Activated T-helper 1 cell treated with Interleukin-2 at 50 U/mL for 16 hours (primary cell): ENCODE measurements around the gene TP53I13.
A peak's percentile ranks its signal among the peaks of the same experiment; 100 is the strongest.

Experiments used
- DNase-seq: peaks from one replicate; pipeline ENCODE4 v3.0.0-alpha.2; 2020; ENCODE audit warnings: low read depth

Gene TP53I13

GRCh38 chr17:29567304-29567553, 1.3 kb upstream of the TP53I13 start:
- no peak for DNase-seq

- peak; percentile 69 for DNase-seq
Observed at GRCh38 chr17:29567554-29568330, 759 bp upstream of the TP53I13 start.

GRCh38 chr17:29569245-29569950, 897 bp downstream of the TP53I13 start:
- no peak for DNase-seq

- DNase-seq: no peak
Observed at GRCh38 chr17:29570521-29570920, 2.0 kb downstream of the TP53I13 start.

GRCh38 chr17:29571486-29571882, 3.0 kb downstream of the TP53I13 start:
- DNase-seq: no peak

GRCh38 chr17:29571883-29572681, 3.6 kb downstream of the TP53I13 start:
- no peak for DNase-seq

GRCh38 chr17:29572691-29573557, 4.4 kb downstream of the TP53I13 start:
- DNase-seq: peak; percentile 38

GRCh38 chr17:29573558-29573869, 5.0 kb downstream of the TP53I13 start:
- DNase-seq: no peak

GRCh38 chr17:29573871-29574731, 5.6 kb downstream of the TP53I13 start:
- no peak for DNase-seq

GRCh38 chr17:29574732-29575510, 6.4 kb downstream of the TP53I13 start:
- DNase-seq: no peak

GRCh38 chr17:29575511-29576213, 7.2 kb downstream of the TP53I13 start:
- no peak for DNase-seq

- DNase-seq: no peak
Observed at GRCh38 chr17:29576214-29577000, 7.9 kb downstream of the TP53I13 start.

GRCh38 chr17:29577001-29577370, 8.5 kb downstream of the TP53I13 start:
- DNase-seq: no peak

- DNase-seq: no peak
Observed at GRCh38 chr17:29577385-29578211, 9.1 kb downstream of the TP53I13 start.

- DNase-seq: no peak
Observed at GRCh38 chr17:29578626-29579485, 10.4 kb downstream of the TP53I13 start.

GRCh38 chr17:29579866-29580771, 11.6 kb downstream of the TP53I13 start:
- peak; percentile 79 for DNase-seq
